ENCODE results near the gene PITPNM3.

- no peak for TF ChIP-seq CTCF (IDR thresholded peaks at IDR 0.05)
- TF ChIP-seq, protein P1, sequence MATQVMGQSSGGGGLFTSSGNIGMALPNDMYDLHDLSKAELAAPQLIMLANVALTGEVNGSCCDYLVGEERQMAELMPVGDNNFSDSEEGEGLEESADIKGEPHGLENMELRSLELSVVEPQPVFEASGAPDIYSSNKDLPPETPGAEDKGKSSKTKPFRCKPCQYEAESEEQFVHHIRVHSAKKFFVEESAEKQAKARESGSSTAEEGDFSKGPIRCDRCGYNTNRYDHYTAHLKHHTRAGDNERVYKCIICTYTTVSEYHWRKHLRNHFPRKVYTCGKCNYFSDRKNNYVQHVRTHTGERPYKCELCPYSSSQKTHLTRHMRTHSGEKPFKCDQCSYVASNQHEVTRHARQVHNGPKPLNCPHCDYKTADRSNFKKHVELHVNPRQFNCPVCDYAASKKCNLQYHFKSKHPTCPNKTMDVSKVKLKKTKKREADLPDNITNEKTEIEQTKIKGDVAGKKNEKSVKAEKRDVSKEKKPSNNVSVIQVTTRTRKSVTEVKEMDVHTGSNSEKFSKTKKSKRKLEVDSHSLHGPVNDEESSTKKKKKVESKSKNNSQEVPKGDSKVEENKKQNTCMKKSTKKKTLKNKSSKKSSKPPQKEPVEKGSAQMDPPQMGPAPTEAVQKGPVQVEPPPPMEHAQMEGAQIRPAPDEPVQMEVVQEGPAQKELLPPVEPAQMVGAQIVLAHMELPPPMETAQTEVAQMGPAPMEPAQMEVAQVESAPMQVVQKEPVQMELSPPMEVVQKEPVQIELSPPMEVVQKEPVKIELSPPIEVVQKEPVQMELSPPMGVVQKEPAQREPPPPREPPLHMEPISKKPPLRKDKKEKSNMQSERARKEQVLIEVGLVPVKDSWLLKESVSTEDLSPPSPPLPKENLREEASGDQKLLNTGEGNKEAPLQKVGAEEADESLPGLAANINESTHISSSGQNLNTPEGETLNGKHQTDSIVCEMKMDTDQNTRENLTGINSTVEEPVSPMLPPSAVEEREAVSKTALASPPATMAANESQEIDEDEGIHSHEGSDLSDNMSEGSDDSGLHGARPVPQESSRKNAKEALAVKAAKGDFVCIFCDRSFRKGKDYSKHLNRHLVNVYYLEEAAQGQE (IDR thresholded peaks at IDR 0.05; ENCODE audit: insufficient read depth in 1 of 2, low read depth in 2 of 2, low read length in 1 of 2) = no peak
Measured at GRCh38 chr17:6587310-6587709, 31.0 kb upstream of the PITPNM3 start.
